ENCODE measurements around the gene IKZF4. TPM values are rescaled to one million over a fixed set of nuclear protein-coding genes. Genes with fewer than 3 reads are reported as not detected.
A peak's percentile ranks its signal among the peaks of the same experiment; 100 is the strongest.
"Not testable (repeated sequence)": the region's sequence is repeated elsewhere in the genome, so short reads cannot be mapped to it uniquely, and the experiment has no call there.

IKZF4 gene
- total RNA-seq, 2 donors from 2014 or later, result 5.6 to 8.6 TPM

DNA sequence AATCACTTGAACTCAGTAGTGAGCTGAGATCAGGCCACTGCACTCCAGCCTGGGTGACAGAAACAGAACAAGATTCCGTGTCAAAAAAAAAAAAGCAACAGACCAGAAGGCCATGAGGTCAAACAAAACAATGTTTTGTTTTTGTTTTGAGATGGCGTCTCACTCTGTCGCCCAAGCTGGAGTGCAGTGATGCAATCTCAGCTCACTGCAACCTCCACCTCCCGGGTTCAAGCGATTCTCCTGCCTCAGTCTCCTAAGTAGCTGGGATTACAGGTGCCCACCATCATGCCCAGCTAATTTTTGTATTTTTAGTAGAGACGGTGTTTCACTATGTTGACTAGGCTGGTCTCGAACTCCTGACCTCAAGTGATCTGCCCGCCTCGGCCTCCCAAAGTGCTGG is 57.1 kb downstream of the IKZF4 start:
- DNase-seq (ENCODE audit: low spot score); intact Hi-C loops (cut with DNase I): not testable (repeated sequence)

DNA sequence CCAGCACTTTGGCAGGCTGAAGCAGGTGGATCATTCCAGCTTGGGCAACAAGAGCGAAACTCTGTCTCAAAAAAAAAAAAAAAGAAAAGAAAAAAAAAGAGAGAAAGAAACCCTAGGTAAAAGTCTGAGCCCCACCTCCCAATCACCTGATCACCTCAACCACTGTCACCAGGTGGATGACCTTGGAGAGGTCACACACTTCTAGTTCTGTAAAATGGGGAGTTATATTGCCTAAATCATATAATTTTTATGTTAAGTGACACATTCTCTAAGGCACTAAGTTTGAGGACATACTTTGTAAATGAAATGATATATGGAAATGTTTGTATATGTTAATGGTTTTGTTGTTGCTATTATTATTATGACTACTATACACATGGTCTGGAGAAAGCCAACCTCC is 57.6 kb downstream of the IKZF4 start:
- intact Hi-C loops (cut with DNase I), result no loop called here
- no peak for DNase-seq (ENCODE audit: low spot score)

DNA sequence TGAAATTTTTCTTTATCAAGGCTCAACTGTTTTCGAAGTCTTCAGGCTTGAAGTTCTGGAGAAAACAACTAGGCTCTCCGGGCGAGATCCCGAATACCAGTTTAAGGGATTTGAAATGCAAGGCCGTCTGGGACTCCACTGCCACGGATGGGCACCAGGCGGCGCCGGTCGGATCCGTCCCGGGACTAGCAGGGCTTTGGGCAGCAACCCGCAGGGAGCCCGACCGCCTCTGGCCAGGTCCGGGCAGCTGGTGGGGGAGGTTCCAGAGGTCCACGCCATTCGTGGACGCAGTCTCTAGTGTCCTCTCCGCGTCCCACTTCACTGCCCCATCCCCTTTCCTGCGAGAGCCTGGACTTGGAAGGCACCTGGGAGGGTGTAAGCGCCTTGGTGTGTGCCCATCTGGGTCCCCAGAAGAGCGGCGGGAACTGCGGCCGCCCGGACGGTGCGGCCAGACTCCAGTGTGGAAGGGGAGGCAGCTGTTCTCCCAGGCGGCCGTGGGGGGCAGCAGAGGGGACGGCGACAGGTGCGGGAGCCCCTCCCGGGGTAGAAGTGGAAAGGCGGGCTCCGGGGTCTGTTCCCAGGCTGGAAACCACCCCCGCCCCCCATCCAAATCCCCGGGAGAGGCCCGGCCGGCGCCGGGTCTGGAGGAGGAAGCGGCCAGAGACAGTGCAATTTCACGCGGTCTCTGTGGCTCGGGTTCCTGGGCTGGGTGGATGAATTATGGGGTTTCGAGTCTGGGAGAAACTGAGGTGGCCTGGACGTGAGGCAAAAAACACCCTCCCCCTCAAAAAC is 58.3 kb downstream of the IKZF4 start:
- DNase-seq (ENCODE audit: low spot score), result peak; percentile 96
- intact Hi-C loops (cut with DNase I), result no loop called here

DNA sequence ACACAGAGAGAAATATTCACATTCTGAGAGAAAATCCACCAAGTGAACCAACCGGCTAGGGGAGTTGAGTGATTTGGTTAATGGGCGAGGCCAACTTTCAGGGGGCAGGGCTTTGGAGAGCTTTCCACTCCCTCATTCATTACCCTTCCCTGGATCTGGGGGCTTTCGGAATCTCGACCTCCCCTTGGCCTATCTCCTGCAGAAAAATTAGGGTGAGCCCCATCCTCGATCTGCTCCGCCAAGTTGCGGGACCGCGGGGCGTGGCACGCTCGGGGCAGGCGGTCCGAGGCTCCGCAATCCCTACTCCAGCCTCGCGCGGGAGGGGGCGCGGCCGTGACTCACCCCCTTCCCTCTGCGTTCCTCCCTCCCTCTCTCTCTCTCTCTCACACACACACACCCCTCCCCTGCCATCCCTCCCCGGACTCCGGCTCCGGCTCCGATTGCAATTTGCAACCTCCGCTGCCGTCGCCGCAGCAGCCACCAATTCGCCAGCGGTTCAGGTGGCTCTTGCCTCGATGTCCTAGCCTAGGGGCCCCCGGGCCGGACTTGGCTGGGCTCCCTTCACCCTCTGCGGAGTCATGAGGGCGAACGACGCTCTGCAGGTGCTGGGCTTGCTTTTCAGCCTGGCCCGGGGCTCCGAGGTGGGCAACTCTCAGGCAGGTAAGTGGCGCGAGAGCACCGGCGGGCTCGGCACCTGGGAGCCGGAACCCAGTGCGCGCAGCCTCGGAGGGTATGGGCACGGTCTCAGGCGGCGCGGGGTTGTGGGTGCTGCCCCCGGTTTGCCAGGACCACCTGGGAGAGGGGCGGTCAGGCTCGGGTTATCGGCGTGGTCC is 59.1 kb downstream of the IKZF4 start, which contains the start of gene ERBB3:
TSS of gene ERBB3 (plus strand) at position 443 of the 833 bp plus-strand sequence. CDS start at position 579, 136 bp downstream.
- intact Hi-C loops (cut with DNase I), result no loop called here
- peak; percentile 91 for DNase-seq (ENCODE audit: low spot score)

DNA sequence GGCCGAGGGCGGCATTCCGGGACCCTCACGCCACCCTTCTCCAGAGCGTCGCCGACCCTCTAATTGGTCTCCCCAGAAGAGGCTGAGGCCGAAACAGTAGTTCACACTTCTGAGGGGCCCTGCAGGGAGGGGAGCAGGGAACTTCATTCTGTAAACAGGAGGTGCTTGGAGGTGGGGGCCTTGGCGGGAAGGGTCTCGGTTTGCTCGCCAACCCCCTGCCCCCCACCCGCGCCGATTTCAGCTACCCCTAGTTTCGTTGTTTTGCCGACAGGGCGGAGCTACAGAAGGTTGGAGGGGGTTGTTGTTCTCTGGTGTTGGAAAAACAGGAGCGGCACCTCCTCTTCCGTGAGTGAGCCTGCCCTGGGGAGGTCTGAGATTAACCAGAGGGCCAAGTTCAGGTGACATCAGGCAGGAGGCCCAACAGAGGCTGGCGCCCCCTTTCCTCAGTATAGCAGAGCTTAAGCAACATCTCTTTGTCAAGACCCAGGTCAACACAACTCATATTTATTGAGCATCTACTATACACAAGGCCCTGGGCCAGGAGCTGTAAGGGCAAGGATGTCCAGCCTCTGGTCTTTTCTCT is 59.8 kb downstream of the IKZF4 start:
- intact Hi-C loops (cut with DNase I), result no loop called here
- no peak for DNase-seq (ENCODE audit: low spot score)

DNA sequence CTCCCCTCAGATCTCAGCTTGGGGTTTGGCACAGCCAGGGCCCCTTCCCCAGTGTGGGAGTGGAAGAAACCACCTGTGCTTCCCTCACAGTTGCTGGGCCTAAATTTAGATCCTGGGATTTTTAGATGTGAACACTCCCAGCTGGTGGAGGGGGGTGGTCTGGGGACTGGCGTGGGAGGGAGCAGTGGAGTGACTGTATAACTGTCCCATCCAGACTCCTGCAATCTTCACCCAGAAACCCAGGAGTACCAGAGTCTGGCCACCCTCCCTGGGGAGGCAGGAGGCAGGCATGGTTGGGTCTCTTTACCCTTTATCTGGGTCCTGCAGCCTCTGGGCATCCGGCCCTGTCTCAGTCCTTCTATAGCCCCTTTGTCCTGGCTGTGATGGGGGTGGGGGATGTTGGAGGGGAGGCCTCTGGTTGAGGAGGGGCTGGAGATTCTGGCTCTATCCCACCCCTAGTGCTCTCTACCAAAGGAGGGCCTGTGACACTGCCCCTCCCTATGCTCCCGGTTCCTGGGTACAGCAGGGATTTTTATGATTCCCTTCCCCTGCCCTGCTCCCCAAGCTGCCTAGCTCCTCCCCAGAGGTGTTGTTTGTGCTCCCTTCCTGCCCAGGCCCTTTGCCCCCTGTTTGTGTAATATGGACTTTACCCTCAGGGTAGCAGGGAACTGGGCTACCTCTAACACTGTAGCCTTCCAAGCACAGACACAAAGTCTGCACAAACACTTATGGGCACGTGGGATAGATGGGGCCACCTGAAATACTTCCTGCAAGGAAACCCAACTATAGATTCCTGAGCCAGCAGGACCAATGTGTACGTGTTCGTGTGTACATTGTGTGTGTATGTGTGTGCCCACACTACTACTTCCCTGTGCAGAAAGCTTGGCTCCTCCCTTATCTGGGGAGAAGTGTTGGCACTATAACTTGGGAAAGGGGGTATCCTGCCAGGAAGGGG is 60.8 kb downstream of the IKZF4 start:
- intact Hi-C loops (cut with DNase I), result no loop called here
- peak; percentile 45 for DNase-seq (ENCODE audit: low spot score)

DNA sequence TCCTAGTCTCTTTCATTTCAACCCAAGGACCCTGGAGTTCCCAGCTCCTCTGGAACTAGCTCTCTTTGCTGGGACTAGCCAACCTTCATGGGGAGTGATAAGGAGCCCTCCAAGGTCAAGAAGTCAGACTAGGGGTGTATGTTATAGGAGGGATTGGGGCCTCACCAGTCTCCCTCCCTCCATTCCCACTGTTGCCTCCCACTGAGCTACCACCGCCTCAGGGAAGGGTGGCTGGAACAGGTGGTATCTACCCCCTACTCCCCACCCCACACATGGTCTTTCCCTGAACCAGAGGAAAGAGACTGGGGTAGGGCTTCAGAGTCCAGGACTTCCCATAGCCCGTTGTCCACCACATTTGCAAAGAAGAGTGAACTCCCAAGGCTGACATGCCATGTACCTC is 61.5 kb downstream of the IKZF4 start:
- peak; percentile 73 for DNase-seq (ENCODE audit: low spot score)
- intact Hi-C loops (cut with DNase I), result no loop called here

DNA sequence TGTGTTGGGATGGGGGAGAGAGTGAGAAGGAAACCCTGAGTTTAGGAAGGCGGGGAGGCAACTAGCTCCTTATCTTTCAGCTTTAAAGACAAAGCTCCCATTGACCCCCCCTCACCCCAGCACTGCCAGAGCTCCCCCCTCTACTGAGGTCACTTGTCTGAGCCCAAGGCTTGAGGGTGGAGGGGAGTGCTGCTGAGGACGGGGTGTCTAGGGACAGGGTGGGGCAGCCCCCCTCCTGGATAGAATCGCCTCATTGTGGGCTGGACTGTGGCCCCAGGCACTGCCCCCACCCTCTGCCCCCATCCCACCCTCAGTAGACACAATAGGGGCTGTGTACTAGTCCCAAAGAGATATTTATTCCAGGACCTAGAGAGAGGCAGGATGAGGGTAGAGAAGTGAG is 62.1 kb downstream of the IKZF4 start:
- intact Hi-C loops (cut with DNase I), result no loop called here
- peak; percentile 48 for DNase-seq (ENCODE audit: low spot score)

DNA sequence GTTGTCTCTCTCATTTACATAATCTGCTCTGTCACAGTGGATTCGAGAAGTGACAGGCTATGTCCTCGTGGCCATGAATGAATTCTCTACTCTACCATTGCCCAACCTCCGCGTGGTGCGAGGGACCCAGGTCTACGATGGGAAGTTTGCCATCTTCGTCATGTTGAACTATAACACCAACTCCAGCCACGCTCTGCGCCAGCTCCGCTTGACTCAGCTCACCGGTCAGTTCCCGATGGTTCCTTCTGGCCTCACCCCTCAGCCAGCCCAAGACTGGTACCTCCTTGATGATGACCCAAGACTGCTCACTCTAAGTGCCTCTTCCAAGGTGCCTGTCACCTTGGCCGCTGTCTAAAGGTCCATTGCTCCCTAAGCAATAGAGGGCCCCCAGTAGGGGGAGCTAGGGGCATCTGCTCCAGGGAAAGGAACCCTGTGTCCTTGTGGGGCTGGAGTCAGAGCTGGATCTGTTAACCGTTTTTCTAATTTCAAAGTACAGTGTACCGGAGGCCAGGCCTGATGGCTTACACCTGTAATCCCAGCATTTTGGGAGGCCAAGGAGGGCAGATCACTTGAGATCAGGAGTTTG is 64.2 kb downstream of the IKZF4 start:
- intact Hi-C loops (cut with DNase I), result no loop called here
- DNase-seq (ENCODE audit: low spot score), result no peak

DNA sequence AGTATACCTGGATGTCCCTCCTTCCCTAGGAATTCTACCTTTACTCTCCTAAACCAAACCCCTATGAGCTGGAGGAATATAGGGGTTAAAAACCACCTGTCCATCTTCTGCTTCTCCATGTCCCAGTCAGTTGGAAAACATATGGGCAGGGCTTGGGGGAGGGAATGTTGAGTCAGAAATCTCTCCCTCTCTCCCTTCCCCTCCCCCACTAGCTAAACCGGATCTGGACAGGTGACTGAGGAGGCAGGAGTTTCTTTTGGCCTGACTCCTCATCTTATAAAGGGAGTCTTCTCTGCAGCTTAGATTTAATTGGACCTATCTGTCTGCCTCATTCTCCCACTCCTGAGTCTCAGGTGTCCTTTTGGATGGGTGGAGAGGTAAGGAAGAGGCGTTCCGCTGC is 65.3 kb downstream of the IKZF4 start:
- intact Hi-C loops (cut with DNase I), result no loop called here

DNA sequence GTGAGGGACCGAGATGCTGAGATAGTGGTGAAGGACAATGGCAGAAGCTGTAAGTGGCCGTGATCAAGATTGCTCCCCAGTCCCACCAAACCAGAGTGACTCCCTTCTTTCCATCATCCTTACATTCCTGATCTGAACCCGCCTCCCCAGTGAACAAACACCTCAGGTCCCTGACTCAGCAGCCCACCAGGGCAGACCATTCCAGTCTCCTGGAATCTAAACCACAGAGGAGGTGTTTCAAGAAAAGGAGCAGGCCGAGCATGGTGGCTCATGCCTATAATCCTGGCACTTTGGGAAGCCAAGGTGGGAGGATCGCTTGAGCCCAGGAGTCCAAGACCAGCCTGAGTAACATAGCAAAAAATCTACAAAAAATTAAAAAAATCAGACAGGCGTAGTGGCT is 65.8 kb downstream of the IKZF4 start:
- intact Hi-C loops (cut with DNase I), result no loop called here
- peak; percentile 59 for DNase-seq (ENCODE audit: low spot score)

More for the DNA sequence above, 65.3 kb downstream of the IKZF4 start:
- DNase-seq (ENCODE audit: low spot score), result no peak

DNA sequence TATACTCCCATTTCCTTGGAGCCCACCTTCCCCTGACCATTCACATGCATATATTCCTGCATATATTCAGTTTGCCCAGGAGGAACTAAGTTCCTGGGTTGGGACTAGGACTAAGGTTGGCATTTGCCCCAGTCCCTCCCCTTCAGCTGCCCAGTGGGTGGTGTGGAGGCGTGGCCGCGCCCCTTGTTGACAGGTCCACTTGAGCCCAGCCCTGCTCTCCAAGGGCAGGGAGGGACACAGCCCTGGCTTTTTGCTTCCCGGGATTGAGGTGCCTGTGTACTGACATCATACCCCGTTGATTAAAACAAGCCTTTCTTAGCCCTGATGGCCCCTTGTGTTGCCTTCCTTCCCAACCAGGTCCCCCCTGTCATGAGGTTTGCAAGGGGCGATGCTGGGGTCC is 66.4 kb downstream of the IKZF4 start:
- intact Hi-C loops (cut with DNase I), result no loop called here
- peak; percentile 53 for DNase-seq (ENCODE audit: low spot score)

Other genes starting within 250 kb of the IKZF4 start
- gene SARNP, start 203.3 kb upstream of the IKZF4 start, total RNA-seq, result 10 to 100 TPM; 47.8 to 49.8 TPM
- gene ORMDL2, start 203.0 kb upstream of the IKZF4 start, total RNA-seq, result 10 to 100 TPM; 27.3 to 31.1 TPM
- gene DNAJC14, start 191.5 kb upstream of the IKZF4 start, total RNA-seq, result 10 to 100 TPM; 23.0 to 24.7 TPM
- gene MMP19, start 178.1 kb upstream of the IKZF4 start, total RNA-seq, result 10 to 100 TPM; 39.7 to 48.7 TPM
- 10 to 100 TPM; 18.6 to 19.6 TPM for gene PYM1, start 93.1 kb upstream of the IKZF4 start, total RNA-seq
- 10 to 100 TPM; 35.4 to 38.0 TPM for gene DGKA, start 89.9 kb upstream of the IKZF4 start, total RNA-seq
- 10 to 100 TPM in 1 of 2 donors, 1 to 10 TPM in 1; 5.0 to 26.1 TPM for gene PMEL, start 55.0 kb upstream of the IKZF4 start, total RNA-seq
- gene CDK2, start 54.2 kb upstream of the IKZF4 start, total RNA-seq, result 10 to 100 TPM; 17.7 to 22.8 TPM
- 100 to 1,000 TPM; 108 to 109 TPM for gene RAB5B, start 47.0 kb upstream of the IKZF4 start, total RNA-seq
- gene SUOX, start 23.8 kb upstream of the IKZF4 start, total RNA-seq, result 10 to 100 TPM; 15.0 to 15.9 TPM
- gene RPS26, start 20.9 kb downstream of the IKZF4 start, total RNA-seq, result 10 to 100 TPM; 33.2 to 45.2 TPM
- gene ERBB3, start 59.1 kb downstream of the IKZF4 start, total RNA-seq, result 1 to 10 TPM in 1 of 2 donors, under 1 TPM in 1; 0.71 to 1.4 TPM
- gene PA2G4, start 83.5 kb downstream of the IKZF4 start, total RNA-seq, result 10 to 100 TPM; 59.3 to 71.7 TPM
- gene RPL41, start 95.6 kb downstream of the IKZF4 start, total RNA-seq, result 1,000 to 10,000 TPM; 2,364 to 2,753 TPM
- gene ZC3H10, start 97.2 kb downstream of the IKZF4 start, total RNA-seq, result 1 to 10 TPM; 7.9 to 8.0 TPM
- 100 to 1,000 TPM; 113 to 120 TPM for gene ESYT1, start 107.2 kb downstream of the IKZF4 start, total RNA-seq
- 10 to 100 TPM; 32.9 to 35.7 TPM for gene MYL6B, start 131.5 kb downstream of the IKZF4 start, total RNA-seq
- 1,000 to 10,000 TPM; 3,219 to 3,986 TPM for gene MYL6, start 137.3 kb downstream of the IKZF4 start, total RNA-seq
- gene SMARCC2, start 168.4 kb downstream of the IKZF4 start, total RNA-seq, result 10 to 100 TPM; 81.0 to 93.9 TPM
- gene RNF41, start 200.9 kb downstream of the IKZF4 start, total RNA-seq, result 10 to 100 TPM; 40.1 to 44.2 TPM
- gene NABP2, start 203.3 kb downstream of the IKZF4 start, total RNA-seq, result 10 to 100 TPM; 19.9 to 23.1 TPM
- not detected for gene SLC39A5, start 209.0 kb downstream of the IKZF4 start, total RNA-seq
- 10 to 100 TPM; 24.6 to 34.5 TPM for gene ANKRD52, start 237.3 kb downstream of the IKZF4 start, total RNA-seq
- 10 to 100 TPM in 1 of 2 donors, 1 to 10 TPM in 1; 9.6 to 10.1 TPM for gene COQ10A, start 245.9 kb downstream of the IKZF4 start, total RNA-seq